ENCODE results near the gene PRR23E. TPM values are rescaled to one million over a fixed set of nuclear protein-coding genes. Genes with fewer than 3 reads are reported as not detected.

The PRR23E gene, protein sequence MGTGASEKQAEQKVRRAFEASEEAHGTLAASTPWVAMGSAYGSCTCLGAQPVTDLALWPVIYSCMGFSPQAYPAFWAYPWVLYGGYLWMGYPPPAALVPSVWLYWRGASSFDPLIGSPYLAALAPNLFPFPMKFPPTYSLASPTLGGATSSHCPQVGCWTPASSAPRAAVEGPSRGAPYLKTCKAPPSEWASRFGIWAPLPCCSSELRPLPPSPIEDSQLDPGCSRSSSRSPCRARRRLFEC
- total RNA-seq: not detected

DNA sequence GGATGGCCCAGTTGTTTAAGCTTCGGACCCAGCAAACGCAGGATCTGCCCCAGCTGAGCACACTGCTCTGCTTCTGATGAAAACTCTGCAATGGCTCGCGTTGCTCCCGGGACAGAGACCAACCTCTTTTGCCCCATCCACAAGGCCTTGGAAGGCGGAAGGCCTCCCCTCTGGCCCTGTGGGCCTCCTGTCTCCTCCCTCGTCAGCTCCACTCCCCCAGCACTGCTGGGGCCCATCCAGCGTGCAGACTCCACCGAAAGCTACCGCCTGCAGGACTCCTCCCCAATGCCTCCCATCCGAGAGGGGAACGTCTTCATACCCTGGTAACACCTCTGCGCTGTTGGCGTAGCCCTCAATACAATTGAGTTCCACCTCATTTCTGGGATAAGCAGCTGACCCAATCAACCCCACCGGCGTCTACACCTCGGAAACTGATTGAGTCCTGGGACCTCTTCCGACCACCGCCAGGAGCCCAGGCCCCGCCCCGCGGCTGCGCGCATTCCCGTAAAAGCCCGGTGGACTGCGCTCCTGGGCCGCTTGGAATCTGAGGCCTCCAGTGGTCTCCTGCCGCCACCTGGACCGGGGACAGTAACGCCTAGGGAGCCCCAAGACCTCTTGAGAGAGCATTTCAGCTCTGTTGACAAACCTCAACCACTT, at the start of gene PRR23E:
Gene PRR23E (plus strand): TSS at position 556 of the 657 bp plus-strand sequence. CDS start 3,555 bp downstream, outside the sequence.
- no peak for DNase-seq
- no peaks in the 10 kb centered on the region for H3K27me3 Mint-ChIP-seq
- no peak within 1 kb of the TSS for H3K4me3 Mint-ChIP-seq
- ChIA-PET POLR2A (no interaction called here), CTCF (no interaction called here)
- no peak within 1 kb of the TSS for H3K27ac Mint-ChIP-seq
- H3K4me1 Mint-ChIP-seq: no peaks in the 10 kb centered on the region
- peaks cover 6% of the 10 kb centered on the region for H3K9me3 Mint-ChIP-seq (ENCODE audit: low read depth)
- intact Hi-C loops (cut with DNase I, micrococcal nuclease): no loop called here
- no peak for ATAC-seq
- H3K36me3 Mint-ChIP-seq (ENCODE audit: low read depth): no peaks in the 10 kb centered on the region

DNA sequence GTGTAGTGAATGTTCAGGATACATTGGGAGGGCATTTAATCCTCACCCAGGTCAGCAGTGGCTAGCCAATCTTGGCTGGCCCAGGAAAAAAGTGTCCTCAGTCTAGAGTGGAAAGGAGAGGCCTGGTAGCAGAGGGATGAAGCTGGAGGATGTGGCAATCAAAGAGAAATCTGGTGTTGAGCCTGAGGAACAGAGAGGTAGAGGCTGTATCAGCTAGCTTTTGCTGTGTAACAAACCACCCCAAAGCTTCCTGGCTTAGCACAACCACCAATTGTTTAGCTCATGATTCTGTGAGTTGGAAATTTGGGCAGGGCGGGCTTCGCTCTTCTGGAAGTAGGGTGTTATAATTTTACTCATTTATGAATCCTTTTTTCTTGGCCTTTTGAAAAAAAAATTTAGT, 49.8 kb upstream of the PRR23E start:
- no peak for ATAC-seq
- Mint-ChIP-seq H3K4me1 (no peaks in the 10 kb centered on the region), H3K27me3 (no peaks in the 10 kb centered on the region), H3K4me3 (no peak overlapping the region), H3K9me3 (ENCODE audit: low read depth) (peaks cover 2% of the 10 kb centered on the region), H3K27ac (no peak overlapping the region), H3K36me3 (ENCODE audit: low read depth) (no peaks in the 10 kb centered on the region)
- DNase-seq: no peak
- CTCF ChIA-PET: interaction anchor here (0.7 kb wide), 1 partner anchor 37 kb away, joined by 3 read pairs; no protein-coding TSS in a partner anchor
- intact Hi-C loops (cut with DNase I, micrococcal nuclease): no loop called here
- POLR2A ChIA-PET: no interaction called here

DNA sequence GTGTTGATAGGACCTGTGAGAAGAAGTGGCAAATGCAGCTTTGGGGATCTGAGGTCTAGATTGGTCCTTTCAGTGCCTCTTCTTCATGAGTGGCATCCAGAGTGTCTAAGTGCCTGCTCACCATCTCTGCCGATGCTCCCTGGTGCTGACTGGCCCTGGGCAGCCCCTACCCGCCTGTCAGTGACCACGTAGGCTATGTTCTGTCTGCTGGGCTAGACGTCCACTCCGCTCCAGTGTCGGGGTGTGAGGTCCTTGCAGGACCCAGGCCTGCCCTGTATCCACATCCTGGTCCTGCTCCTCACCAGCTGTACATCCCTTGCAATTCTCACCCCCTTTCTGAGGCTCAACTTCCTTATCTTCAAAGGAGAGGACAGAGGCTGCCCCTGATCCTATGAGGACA, 48.3 kb upstream of the PRR23E start:
- no peak overlapping the region for H3K27ac Mint-ChIP-seq
- DNase-seq: no peak
- ChIA-PET POLR2A (no interaction called here), CTCF (no interaction called here)
- intact Hi-C loops (cut with DNase I, micrococcal nuclease): no loop called here
- H3K36me3 Mint-ChIP-seq (ENCODE audit: low read depth): no peaks in the 10 kb centered on the region
- H3K4me1 Mint-ChIP-seq: no peaks in the 10 kb centered on the region
- peaks cover 2% of the 10 kb centered on the region for H3K27me3 Mint-ChIP-seq
- ATAC-seq: no peak
- no peak overlapping the region for H3K4me3 Mint-ChIP-seq
- H3K9me3 Mint-ChIP-seq (ENCODE audit: low read depth): peaks cover 2% of the 10 kb centered on the region

DNA sequence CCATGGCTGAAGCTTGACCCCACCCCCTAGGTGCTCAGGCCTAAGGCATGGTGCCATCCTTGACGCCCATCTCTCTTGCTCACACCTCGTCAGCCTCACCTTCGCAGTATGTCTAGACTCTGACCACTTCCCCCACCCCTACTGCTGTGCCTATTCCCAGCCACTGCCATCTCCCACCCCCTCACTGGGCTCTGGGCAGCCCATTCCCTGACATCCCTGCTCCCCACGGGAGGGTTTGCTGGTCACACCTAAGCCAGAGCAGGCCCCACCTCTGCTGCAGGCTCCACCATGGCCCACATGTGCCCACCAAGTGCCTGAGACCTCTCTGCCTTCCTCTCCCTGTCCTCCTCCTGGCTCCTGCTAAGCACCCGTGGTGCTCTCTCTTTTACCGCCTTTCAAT, 47.7 kb upstream of the PRR23E start:
- H3K27ac Mint-ChIP-seq: no peak overlapping the region
- intact Hi-C loops (cut with DNase I, micrococcal nuclease): no loop called here
- CTCF ChIA-PET: no interaction called here

DNA sequence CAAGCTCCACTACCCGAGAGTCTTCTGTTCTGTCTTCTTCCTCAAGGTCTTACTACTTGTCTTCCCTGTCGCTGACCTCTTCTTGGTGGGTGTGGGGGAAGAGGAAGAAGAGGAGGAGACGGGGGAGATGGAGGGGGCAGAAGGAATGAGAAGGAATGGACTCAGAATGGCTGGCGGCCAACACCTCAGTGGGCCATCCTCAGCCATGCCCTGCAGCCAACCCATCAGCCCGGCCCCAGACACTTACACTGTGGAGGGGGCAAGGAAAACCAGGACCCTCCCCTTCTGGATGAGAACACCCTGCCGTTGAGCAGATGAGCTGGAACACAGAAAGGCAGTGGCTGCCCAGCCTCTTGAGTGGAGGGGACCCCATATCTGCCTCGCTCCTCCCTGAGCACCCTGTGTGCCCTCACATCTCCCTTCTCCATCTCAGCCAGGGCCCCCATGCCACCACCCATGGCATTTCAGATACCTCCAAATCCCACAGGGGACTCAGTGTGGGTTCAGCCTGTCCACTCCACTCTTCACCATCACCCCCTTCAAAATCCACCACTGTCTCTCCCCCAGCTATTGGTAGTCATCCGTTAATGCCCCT, 45.5 kb upstream of the PRR23E start:
- POLR2A ChIA-PET: no interaction called here
- no peak for ATAC-seq
- H3K4me3 Mint-ChIP-seq: no peak overlapping the region

More for the DNA sequence above, 47.7 kb upstream of the PRR23E start:
- POLR2A ChIA-PET: no interaction called here
- Mint-ChIP-seq H3K36me3 (ENCODE audit: low read depth) (no peaks in the 10 kb centered on the region), H3K27me3 (peaks cover 3% of the 10 kb centered on the region), H3K4me1 (no peaks in the 10 kb centered on the region), H3K9me3 (ENCODE audit: low read depth) (peaks cover 2% of the 10 kb centered on the region), H3K4me3 (no peak overlapping the region)
- DNase-seq: no peak
- no peak for ATAC-seq

DNA sequence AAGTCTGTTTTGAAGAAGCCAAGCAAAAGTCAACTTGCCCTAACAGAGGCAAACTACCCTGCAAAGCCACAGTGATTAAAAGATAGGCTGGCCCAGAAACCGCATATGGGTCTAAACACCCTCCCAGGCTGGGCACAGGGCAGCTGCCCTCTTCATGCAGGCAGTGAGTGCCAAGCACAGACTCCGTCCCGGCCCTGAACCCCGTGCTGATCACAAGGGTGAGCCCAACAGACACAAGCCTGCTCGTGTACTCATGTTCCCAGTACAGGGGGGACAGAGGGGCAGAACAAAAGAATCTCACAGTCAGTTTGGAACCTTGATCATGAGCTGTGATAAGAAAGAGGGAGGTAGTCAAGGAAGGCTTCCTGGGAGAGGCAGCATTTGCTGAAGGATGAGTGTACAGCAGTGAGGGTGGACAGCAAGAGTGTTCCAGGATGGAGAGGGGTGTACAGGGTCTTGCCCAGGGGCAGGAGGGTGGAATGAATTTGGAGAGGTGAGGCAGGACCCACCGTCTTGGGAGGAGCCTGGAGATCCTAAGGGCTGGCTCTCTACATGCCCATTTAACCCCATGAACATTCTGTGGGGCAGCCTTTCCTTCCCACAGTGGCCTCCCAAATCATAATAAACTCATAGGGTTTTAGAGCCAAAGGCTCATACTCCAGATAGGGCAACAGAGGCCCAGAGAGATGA, 43.2 kb upstream of the PRR23E start:
- no peaks in the 10 kb centered on the region for H3K36me3 Mint-ChIP-seq (ENCODE audit: low read depth)
- no peaks in the 10 kb centered on the region for H3K4me1 Mint-ChIP-seq
- H3K27me3 Mint-ChIP-seq: peaks cover 3% of the 10 kb centered on the region
- H3K9me3 Mint-ChIP-seq (ENCODE audit: low read depth): no peaks in the 10 kb centered on the region
- ATAC-seq (no peak), DNase-seq (no peak)
- H3K27ac Mint-ChIP-seq: no peak overlapping the region
- H3K4me3 Mint-ChIP-seq: no peak overlapping the region
- intact Hi-C loops (cut with DNase I, micrococcal nuclease): no loop called here
- ChIA-PET POLR2A (no interaction called here), CTCF (no interaction called here)

More for the DNA sequence above, 45.5 kb upstream of the PRR23E start:
- H3K9me3 Mint-ChIP-seq (ENCODE audit: low read depth): peaks cover 2% of the 10 kb centered on the region
- no peak overlapping the region for H3K27ac Mint-ChIP-seq
- H3K27me3 Mint-ChIP-seq: peaks cover 3% of the 10 kb centered on the region
- DNase-seq: no peak
- CTCF ChIA-PET: interaction anchor here (0.5 kb wide), 1 partner anchor 548 kb away, joined by 3 read pairs; no protein-coding TSS in a partner anchor
- intact Hi-C loops (cut with DNase I, micrococcal nuclease): no loop called here
- no peaks in the 10 kb centered on the region for H3K4me1 Mint-ChIP-seq
- no peaks in the 10 kb centered on the region for H3K36me3 Mint-ChIP-seq (ENCODE audit: low read depth)

DNA sequence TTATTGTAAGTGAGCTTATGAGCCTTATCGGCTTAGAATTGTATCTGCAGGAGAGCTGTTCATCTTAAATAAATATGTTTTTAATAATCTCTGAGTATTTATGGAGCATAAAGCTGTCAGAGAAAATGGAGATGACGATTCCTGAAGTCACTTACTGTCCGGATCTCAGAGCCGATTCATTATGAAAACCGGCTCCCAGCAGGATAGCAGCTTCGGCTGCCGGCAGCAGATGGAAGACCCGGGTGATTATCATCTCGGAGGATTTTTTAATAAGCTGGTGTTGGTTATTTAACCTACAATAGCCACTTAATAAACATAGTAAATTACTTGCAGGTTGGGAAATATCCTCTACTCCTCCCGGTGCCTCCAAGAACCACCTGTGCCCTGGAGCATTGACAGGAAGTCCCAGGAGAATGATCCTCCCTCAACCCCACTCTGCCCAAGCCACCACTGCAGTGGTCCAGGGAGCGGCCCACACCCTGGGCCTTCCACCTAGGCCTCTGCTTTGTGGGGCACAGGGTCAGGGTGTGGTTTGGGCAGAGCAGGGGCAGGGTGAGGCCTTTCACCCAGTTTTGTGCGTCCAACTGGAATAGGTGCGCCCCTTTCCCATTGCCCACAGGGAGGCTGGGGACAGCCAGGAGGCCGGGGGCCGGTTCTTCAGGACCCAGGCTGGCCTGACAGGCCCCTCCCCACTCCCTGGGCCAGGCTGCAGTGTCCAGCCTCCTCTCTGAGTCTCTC, 42.2 kb upstream of the PRR23E start:
- Mint-ChIP-seq H3K9me3 (ENCODE audit: low read depth) (no peaks in the 10 kb centered on the region), H3K4me3 (no peak overlapping the region), H3K27me3 (peaks cover 3% of the 10 kb centered on the region), H3K27ac (no peak overlapping the region), H3K4me1 (no peaks in the 10 kb centered on the region), H3K36me3 (ENCODE audit: low read depth) (no peaks in the 10 kb centered on the region)
- intact Hi-C loops (cut with DNase I, micrococcal nuclease): no loop called here
- DNase-seq (no peak), ATAC-seq (no peak)
- ChIA-PET CTCF (interaction anchor here (0.5 kb wide), 1 partner anchor 57 kb away, joined by 3 read pairs; no protein-coding TSS in a partner anchor), POLR2A (no interaction called here)

DNA sequence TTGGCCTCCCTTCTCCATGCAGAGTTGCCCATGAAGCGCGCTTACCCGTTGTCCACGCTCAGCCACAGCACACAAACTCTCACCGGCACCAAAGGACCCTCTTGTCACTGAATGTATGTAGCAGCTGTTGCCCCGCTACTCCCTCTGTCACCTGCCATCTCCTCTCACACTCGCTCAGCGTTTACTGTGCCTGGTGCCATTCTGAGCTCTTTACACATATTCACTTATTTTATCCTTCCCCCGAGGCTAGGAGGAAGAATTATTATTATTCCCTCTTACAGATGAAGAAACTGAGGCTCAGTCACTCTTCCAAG, 41.7 kb upstream of the PRR23E start:
- no peaks in the 10 kb centered on the region for H3K9me3 Mint-ChIP-seq (ENCODE audit: low read depth)
- H3K27ac Mint-ChIP-seq: no peak overlapping the region
- ChIA-PET CTCF (interaction anchor here (0.5 kb wide), 1 partner anchor 56 kb away, joined by 3 read pairs; no protein-coding TSS in a partner anchor), POLR2A (no interaction called here)
- no peak for ATAC-seq
- no peaks in the 10 kb centered on the region for H3K36me3 Mint-ChIP-seq (ENCODE audit: low read depth)
- H3K4me3 Mint-ChIP-seq: no peak overlapping the region
- DNase-seq: no peak
- H3K27me3 Mint-ChIP-seq: peaks cover 3% of the 10 kb centered on the region
- no peaks in the 10 kb centered on the region for H3K4me1 Mint-ChIP-seq
- intact Hi-C loops (cut with DNase I, micrococcal nuclease): no loop called here

DNA sequence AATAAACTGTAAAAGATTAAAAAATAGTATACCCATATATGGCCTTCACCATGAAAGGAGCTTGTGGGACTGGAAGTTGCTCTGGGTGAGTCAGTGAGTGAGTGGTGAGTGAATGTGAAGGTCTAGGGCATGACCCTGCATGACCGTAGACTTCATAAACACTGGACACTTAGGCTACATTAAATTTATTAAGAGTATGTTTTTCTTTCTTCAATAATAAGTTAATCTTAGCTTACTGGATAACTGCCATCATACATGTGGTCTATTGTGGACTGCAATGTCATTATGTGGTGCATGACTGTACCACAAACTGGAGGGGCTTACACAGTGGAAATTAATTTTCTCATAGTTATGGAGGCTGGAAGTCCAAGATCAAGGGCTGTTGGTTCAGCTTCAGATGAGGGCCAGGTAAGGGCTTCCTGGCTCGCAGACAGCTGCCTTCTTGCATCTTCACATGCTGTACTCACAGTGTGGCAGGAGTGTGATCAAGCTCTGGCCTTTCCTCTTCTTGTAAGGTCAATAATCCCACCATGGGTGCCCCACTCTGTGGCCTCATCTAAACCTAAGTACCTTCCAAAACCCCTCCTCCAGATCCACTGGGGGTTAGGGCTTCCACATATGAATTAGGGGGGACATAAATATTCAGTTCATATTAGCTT, 40.8 kb upstream of the PRR23E start:
- POLR2A ChIA-PET: no interaction called here
- H3K9me3 Mint-ChIP-seq (ENCODE audit: low read depth): no peaks in the 10 kb centered on the region
- ATAC-seq (no peak), DNase-seq (no peak)
- H3K27me3 Mint-ChIP-seq: peaks cover 3% of the 10 kb centered on the region
- H3K4me1 Mint-ChIP-seq: no peaks in the 10 kb centered on the region
- CTCF ChIA-PET: no interaction called here
- H3K27ac Mint-ChIP-seq: no peak overlapping the region
- H3K4me3 Mint-ChIP-seq: no peak overlapping the region
- intact Hi-C loops (cut with DNase I, micrococcal nuclease): no loop called here
- no peaks in the 10 kb centered on the region for H3K36me3 Mint-ChIP-seq (ENCODE audit: low read depth)

DNA sequence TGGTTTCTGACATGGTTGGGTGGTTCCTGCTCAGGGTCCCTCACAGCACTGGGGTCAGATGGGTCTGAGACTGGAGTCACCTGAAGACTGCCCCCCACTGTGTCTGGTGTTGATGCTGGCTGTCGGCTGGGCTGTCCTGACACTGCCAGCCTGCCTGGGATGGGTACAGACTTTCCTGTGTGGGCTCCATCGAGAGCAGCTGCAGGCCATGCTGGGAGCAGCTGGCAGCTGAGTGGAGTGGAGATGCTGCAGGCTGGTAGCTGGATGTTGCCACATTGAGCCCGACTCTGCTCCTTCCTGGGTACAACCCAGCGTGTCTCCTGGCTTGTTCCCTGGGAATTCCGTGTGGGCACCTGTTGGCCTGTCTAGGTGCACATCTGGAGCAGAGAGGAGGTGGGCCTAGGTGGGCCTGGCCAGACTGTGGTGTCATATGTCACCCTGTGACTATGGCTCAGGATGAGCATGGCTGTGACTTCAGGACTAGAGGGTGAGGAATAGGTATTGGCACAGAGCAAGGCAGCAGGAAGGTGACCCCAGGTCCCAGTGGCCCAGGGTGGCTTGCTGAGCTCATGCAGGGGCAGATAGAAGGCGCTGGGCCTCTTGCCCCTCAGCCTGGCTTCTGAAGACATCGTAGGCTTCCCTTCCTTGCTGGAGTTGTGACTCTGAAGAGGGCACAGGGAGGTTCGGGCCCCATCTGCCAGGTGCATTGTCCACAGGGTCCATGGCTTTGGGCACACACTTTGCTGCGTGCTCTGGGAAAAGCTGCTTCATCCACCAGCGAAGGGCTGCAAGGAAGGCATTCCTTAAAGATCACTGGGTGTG, 40.0 kb upstream of the PRR23E start:
- Mint-ChIP-seq H3K27ac (no peak overlapping the region), H3K36me3 (ENCODE audit: low read depth) (no peaks in the 10 kb centered on the region), H3K4me3 (no peak overlapping the region), H3K4me1 (no peaks in the 10 kb centered on the region), H3K9me3 (ENCODE audit: low read depth) (no peaks in the 10 kb centered on the region), H3K27me3 (peaks cover 6% of the 10 kb centered on the region)
- intact Hi-C loops (cut with DNase I, micrococcal nuclease): no loop called here
- ATAC-seq (no peak), DNase-seq (no peak)
- POLR2A ChIA-PET: no interaction called here
- CTCF ChIA-PET: no interaction called here

DNA sequence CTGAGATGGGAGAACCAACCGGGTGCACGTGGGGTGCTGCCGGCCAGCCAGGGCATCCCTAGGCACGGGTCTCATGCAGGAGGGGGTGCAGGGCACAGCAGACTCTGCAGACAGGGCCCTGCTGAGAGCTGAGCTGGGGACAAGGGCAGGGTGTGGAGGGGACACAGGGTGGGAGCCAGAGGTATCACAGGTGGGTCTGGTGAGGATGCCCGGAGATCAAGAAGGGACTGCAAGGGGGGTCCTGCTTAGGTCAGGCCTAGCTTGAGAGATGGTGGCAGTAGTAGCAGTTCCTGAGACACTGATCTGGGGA, 39.5 kb upstream of the PRR23E start:
- no peaks in the 10 kb centered on the region for H3K9me3 Mint-ChIP-seq (ENCODE audit: low read depth)
- H3K4me3 Mint-ChIP-seq: no peak overlapping the region
- H3K27ac Mint-ChIP-seq: no peak overlapping the region
- H3K36me3 Mint-ChIP-seq (ENCODE audit: low read depth): no peaks in the 10 kb centered on the region
- no peak for DNase-seq
- ChIA-PET POLR2A (no interaction called here), CTCF (no interaction called here)
- ATAC-seq: no peak
- no peaks in the 10 kb centered on the region for H3K4me1 Mint-ChIP-seq
- intact Hi-C loops (cut with DNase I, micrococcal nuclease): no loop called here
- H3K27me3 Mint-ChIP-seq: peaks cover 6% of the 10 kb centered on the region
